ENCODE results near the gene SECTM1.

The SECTM1 gene

DNA sequence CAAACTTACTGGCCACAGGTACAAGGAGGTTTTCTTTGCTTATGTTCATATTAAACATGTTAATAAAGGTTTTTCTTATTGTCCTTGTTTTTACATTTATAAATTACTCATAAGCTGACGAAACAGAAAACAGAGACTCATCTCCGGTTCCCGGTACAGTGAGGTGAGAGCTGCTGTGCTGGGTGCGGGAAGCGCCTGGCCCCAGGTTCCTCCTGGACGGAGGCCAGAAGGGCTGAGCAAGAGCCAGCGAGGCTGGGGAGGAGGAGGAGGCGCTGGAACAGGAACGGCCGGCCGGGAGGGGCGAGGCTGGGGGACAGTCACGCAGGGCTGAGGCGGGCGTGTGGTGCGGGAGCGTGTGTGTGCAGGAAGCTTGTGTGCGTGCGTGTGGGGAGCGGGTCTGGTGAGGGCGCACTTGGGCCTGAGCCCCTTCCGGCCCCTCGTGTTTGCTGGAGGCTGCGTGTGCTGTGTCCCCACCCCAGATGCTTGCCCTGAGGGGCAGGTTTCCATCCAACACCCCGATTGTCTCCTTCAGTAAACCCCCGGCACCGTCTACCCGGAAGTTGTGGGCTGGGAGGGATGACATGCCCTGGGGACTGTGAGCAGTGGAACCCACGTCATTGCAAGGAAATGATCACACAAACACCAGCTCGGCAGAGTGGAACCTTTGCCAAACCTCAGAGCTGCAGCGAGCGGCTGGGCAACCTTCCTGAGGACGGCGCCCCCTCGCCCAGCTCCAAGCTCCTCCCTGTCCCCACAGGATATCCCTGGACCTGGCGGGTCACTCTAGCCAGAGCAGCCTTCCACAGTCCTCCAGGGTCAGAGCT lies 35.6 kb downstream of the SECTM1 start:
- DNase-seq: no peak

DNA sequence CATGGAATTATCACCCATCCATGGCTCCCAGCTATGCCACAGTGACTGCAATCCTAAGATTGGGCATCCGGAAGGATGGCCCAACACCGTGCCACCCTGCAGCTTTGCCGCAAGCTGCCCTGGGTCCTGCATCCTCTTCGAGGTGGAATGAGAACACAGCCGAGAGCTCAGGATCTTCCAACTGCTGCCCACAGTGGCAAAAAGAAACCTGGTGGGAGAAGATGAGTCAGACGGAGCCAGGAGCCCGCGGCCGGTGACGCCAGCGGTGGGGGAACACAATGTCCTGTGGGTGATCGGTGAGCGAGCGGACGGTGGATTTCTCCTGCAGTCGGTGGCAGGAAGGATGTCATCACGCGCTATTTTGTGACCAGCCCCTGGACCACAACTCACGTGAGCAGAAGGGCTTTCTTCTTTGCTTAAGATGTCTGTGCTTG lies 36.3 kb downstream of the SECTM1 start:
- no peak for DNase-seq

DNA sequence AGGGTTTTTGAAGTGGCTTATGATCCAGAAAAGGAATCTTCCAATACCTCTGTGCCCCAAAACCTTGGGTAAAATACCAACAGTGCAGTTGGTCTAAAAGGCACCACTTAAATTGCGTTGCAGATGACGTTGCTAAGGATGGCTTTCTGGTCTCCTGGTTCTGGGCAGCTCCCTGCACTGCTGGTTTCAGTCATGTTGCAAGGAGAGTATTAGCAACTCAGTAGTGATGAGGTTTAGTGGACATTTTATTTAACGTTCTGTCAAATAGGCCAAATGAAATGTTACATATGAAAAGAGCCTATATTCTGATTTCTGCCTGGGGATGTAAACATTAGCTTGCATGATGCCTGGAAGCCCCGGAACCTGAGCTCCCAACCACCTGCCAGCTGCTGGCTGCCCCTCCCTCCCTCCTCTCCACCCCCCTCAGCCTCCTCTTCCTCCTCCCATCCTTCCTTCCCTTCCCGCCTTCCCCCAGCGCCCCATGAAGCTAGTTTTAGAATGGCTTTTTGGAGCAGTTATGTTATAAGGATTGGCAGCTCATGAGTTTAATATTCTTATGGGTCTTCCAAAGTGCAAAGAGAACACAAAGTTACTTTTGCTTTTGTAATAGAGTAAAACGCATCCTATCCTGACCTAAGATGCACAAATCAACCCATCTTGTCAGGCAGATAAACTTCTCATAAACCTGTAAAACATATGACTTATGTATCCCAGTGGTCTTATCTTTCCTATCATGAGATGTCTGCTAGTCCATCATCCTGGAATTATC lies 36.9 kb downstream of the SECTM1 start:
- DNase-seq: no peak

DNA sequence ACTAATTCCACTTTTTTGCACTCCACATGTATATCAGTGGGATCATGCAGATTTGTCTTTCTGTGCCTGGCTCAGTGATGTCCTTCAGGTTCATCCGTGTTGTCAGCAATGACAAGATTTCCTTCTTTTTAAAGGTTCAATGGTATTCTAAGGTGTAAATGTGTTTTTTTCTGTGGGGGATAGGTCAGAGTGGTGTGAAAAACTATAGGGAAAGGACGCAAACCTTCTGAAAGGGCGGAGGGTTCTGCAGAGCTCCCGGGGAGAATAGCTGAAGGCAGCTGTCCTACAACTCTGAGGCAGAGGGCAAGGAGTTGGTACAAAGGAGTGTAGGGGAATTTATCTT lies 38.1 kb downstream of the SECTM1 start:
- no peak for DNase-seq

DNA sequence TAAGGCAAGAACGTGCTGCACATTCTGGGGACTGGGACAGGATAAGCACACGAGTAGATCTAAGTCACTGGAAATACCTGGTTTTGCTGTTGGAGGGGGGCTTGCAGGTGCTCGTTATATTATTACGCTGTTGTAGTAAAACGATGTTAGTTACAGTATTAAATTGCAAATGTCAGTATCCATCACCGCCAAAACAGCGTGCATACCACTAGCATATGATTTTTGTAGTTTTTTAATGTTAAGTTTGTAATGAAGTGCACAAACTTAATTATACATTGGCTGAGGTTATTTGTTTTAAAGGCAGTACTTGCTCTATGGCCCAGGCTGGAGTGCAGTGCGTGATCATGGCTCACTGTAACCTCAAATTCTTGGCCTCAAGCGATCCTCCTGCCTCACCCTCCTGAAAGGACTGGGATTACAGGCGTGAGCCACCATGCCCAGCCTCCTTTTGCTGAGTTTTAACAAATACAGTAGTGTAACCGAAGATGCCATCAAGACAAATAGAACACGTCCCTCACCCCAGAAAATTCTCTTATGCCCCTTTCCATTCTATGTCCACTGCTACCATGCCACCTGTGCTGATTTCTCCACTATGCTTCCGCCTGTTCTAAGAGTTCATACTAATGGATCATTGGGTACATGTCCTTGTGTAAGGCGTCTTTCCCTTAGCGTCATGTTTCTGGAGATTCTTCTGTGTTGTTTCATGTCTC lies 39.3 kb downstream of the SECTM1 start:
- no peak for DNase-seq

DNA sequence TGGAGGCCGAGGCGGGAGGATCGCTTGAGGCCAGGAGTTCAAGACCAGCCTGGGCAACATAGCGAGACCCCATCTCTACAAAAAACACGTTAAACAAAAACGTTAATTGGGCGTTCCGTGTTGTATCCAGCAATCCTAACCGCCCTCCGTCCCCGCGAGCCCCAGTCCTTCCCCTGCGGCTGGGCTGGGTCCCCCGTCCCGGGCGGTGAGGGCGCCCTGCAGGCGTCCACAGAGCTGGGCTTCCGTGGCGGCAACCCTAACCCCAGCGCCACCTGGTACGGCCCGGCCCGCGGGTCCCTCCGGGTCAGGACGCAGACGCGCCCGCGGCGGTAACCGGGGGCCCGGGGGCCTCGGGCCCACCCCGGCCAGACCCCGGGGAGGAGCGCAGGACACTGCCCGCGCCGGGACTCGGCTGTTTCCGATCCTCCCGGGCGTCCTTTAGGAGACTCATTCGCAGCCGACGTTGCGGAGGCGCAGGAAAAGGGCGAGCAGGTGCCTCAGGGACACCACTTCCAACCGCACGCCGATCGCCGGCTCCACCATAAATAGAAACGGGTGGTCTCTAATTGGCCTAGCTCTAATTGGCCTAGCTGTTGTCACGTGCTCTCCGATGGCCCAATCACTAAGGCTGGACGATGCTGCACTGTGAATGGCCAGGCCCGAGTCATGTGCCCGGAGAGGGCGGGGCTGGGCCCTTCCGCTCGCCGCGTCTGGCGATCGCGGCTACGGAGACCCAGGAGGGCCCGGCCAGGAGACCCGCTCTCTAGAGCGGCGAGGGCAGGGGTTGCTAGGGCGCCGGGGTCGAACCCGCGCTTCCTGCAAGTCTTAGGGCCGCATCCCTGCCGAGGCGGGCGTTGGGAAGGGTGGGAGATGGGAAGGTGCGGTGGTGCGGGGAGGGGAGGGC lies 41.1 kb downstream of the SECTM1 start:
- DNase-seq: peak; percentile 91 to 96

DNA sequence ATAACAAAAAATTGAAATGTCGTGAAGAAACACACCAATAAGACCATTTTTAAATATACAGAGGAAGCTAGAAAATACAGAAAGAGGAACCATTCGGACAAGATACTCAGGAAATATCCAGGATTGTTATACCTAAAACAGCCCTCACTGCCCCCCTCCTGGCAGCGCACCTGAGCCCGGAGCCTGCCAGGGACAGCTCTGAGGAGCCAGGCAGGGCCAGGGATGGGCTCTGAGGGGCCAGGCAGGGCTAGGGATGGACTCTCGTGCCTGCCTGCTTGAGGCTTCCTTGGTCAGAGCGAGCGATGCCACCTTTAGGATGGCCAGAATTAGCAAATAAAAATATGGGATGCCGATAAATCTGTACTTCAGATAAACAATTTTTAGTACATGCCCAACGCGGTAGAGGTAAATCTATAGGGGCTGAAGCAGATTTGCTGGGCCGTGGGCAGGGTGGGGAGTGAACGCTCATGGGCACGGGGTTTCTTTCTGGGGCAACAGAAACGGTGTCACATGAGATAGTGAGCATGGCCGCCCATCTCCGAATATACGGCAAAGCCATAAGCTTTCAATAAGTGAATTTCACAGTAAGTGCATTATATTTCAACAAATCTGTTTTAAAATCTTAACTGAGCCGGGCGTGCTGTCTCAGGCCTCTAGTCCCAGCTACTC lies 41.9 kb downstream of the SECTM1 start:
- no peak for DNase-seq

DNA sequence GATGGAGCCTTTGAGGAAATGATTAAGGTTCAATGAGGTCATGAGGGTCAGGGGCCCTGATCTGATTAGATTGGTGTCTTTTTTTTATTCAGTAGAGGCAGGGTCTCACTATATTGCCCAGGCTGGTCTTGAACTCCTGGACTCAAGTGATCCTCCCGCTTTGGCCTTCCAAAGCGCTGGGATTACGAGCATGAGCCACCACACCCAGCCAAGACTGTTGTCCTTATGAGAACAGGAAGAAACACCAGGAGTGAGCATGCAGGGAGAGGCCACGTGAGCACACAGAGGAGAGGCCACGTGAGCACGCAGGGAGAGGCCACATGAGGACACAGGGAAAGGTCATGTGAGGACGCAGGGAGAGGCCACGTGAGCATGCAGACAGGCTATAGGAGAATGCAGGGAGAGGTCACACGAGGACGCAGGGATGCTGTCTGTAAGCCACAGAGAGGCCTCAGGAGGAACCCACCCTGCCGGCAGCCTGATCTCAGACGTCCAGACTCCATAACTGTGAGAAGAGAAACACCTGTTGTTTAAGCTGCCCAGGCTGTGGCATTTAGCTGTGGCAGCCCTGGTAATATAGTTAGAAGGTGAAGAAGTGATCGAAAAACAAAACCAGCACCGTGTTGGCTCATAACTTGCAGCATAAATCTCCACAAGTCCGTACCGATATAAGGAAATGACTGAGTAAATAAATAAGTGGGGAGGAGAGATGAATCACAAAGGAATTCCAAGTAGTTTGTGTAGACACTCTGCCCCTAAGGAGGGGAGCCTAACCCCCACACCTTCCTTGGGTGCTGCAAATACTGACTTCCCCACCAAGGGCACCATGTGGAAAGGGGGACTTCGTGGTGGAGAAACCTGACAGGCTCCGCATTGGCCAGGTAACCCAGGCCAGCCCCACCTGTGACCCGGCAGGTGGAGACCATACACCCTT lies 45.4 kb downstream of the SECTM1 start:
- peak; percentile 89 to 96 for DNase-seq

DNA sequence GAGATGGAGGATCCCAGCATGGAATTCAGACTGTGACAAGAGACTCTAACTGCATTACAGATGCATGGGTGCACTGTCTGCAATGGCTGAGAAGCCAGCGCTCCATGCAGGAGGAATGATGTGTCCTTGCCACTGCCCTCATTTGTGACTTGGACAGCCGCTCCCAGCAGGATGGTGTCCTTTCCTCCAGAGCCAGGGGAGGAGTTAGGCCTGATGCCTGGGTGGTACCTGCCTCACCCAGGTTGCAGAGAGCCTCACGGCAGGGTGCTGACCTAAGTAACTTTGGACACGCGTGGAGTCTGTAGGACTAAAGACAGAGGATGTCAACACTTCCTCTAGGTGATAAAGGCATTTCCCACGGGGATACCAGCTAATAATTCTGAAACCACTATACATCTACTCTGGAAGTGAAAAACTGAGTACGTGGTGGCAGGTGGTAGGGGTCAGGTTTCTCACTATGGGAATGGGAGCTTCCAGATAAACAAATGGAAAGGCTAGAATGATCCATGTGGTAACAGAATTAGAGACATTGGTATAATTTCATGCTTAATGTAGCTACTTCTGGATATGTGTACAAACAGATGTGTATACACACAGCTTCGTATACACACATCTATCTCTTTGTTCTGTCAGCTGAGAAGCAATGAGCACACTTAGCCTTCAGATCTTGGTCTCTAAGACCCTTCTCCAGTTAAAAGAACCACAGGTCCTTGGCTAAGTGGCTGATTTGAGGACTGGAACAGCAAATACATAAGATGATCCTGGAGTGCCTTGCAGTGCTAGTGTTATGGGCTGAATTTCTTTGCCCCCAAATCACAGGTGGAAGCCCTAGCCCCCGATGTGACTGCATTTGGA lies 46.3 kb downstream of the SECTM1 start:
- no peak for DNase-seq

DNA sequence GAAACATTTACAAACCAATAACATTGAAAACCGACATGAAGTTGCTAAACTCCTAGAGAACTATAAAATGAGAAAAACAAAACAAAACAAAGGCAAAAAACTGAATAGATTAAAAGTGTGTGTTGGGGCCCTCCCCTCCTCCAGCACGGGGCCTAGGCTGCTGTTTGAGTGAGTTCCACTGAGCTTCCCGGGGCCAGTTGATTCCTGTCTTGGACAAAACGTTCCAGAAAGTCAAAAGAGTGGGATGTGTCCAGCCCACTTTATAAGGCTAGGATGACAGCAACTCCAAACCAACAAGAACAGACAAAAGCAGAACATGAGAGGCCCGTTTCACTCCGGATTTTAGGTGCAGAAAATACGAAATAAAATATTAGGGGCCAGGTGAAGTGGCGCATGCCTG lies 48.4 kb downstream of the SECTM1 start:
- DNase-seq: no peak

DNA sequence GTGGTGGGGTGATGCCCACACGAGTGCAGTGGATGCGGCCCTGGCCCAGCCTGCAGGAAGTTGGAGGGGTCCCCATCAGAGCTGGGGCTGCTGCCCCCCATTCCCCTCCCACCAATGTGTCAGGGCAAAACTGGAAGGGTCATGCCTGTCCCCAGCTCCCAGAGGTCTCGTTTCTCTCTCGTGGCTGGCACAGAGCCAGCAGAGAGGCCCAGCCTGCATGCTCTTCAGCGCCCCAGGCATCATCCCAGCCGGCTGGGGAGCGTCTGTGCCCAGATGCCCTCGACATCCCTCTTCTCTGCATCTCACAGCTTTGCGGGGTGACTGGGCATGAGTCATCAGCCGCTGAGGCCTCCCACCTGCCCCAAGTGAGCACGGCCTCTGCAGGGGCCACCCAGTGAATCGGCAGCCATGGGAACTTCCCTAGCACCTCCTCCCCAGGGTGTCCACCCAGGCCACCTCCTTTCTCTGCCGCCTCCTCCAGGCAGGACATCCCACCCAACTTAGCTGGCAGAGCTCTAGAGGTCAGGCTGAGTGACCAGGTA lies 50.3 kb downstream of the SECTM1 start:
- no peak for DNase-seq

DNA sequence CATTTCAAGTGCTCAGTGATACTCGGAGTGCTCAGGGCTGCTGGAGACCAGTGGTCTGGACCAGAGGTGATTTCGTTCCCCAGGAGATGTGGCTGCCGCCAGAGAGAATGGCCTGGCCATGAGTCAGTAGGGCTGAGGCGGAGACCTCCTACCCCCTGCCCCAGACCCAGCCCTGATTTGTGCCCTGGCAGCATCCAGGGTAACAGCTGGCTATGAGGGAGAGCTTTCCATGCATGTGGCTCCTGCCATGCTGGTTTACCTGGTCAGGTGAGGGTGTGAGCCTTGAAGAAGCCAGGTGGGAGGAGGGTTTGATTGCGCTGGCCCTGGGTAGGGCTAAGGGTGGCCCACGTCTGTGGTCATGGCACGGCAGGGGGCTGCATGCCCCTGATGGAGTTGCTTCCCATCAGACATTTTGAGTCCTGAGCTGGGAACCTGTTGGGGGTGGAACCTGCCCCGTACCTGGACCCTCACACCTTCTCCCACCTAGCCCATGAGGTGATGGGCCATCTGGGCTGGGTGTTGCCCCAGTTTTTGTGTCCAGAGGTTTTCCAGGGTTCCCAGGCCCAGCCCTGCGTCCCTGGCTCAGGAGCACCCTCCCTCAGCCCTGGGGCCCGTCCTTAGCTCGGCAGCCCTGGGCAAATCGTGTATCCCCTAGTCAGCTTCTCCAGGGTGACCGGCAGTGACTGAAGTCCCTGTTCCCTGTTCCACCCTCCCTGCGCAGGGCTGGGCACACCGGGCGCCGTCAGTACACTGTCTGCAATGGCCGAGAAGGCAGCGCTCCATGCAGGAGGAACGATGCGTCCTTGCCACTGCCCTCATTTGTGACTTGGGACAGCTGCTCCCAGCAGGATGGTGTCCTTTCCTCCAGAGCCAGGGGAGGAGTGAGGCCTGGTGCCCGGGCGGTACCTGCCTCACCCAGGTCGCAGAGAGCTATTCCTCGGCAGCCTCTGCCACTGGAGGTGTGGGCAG lies 51.0 kb downstream of the SECTM1 start:
- DNase-seq: no peak

DNA sequence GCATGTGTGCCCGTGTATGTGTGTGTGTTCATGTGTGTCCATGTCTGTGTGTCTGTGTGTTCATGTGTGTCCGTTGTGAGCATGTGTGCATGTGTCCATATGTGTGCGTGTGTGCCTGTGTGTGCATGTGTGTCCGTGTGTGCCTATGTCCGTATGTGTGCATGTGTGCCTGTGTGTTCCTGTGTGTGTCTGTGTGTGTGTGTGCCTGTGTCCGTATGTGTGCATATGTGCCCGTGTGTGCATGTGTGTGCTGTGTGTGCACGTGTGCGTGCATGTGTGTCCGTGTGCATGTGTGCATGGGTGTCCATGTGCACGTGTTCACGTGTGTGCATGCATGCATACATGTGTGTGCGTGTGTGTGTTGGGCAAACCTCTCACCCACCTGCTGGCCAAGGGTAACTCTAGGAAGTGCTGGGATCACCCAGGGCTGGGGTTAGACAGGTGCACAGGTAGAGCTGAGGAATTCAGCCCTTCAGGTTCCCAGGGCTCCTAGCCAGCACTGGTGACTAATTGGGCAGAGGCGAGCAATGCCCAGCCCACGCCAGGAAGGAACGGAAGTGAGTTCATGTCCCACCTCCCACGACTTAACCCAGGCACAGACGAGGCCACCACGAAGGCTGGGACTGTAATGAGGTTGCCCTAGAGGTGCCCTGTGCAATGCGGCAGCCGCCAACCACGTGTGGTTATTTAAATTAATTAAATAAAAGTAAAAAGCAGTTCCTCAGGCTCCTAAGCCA lies 51.9 kb downstream of the SECTM1 start:
- no peak for DNase-seq

DNA sequence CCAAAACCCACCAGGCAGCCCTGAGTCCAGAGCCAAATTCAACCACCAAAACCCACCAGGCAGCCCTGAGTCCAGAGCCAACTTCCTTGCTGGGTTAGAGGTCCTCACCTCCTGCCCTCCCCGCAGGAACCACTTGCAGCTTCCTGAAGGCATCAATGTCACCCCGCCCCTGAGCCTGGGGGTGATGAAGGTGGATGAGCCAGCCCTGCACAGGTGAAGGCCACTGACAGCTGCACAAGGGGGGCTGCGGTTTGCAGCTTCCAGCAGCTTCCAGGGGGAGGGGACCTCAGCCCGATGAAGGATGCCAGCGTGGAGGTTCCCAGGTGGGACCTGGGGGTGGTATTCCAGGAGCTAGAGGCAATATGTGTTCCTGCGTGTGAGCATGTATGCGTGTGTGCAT lies 52.5 kb downstream of the SECTM1 start:
- DNase-seq: no peak

DNA sequence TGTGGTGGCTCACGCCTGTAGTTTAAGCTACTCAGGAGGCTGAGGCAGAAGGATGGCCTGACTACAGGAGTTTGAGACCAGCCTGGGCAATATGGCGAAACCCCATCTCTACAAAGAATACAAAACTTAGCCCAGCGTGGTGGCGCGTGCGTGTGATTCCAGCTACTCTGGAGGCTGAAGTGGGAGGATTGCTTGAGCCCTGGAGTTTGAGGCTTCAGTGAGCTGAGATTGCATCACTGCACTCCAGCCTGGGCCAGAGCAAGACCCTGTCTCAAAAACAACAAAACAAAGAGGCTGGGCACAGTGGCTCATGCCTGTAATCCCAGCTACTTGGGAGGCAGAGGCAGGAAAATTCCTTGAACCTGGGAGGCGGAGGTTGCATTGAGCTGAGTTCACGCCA lies 53.0 kb downstream of the SECTM1 start:
- no peak for DNase-seq

DNA sequence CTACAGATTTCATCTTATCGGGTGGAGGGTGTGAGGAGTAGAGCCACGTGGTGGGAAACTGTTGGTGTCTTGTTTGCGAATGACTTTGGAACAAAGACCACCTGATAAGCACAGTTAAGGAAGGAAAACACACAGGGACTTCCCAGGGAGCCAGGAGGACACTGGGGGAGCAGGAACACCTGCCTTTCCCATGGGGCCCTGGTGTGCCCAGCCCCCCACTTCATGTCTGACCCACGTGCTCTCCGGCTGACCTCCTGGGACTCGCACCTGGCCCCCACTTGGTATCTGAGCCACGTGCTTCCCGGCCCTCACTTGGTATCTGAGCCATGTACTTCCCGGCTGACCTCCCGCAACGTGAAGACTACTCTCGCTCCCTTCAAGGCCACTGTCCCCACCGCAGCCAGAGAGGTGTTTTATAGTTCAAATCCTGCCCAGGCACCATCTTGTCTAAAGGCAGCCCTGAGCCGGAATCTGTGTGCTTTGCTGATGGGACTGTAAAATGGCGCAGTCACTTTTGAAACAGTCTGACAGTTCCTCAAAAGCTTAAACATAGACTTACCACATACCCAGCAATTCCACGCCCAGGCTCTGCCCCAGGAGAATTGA lies 54.7 kb downstream of the SECTM1 start:
- no peak for DNase-seq

DNA sequence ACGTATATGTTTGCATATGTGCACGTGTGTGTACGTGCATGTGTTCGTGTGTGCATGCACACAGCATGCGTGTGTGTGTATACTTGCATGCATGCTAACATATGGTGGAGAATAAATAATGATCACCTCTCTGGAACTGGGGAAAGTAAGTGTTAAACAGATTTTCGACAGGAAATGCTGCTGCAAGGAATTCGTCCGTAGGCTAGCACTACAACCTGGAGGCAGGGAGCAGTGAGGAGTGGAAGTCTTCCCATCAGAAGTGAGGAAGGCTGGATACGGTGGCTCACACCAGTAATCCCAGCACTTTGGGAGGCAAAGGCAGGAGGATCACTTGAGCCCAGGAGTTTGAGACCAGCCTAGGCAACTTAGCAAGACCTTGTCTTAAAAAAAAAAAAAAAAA lies 55.3 kb downstream of the SECTM1 start:
- no peak for DNase-seq
